Measurements from ENCODE around the gene BMP2. TPM values are rescaled to one million over a fixed set of nuclear protein-coding genes. Genes with fewer than 3 reads are reported as not detected.

BMP2 gene
- 6.1 and 9.0 TPM in 2 replicates for total RNA-seq

- H3K36me3 ChIP-seq (ENCODE audit: control insufficient read depth, insufficient read depth, low read length): no peaks in the 10 kb centered on the region
- DNase-seq (ENCODE audit: low read depth) (no peak), FAIRE-seq (no peak)
- H3K4me3 ChIP-seq (ENCODE audit: low read depth, low read length): peak within 1 kb of the TSS; percentile 93
- H3K27me3 ChIP-seq (ENCODE audit: control insufficient read depth, insufficient read depth, low read length): no peaks in the 10 kb centered on the region
- no peak for TF ChIP-seq CTCF (IDR thresholded peaks at IDR 0.05; ENCODE audit: insufficient read depth, low read length, severe bottlenecking)
Measured at GRCh38 chr20:6767536-6768227, at the start of gene BMP2. BMP2 (plus strand) TSS chr20:6767686; CDS start chr20:6770127, 2,441 bp downstream.

- DNase-seq (ENCODE audit: low read depth) (peak; percentile 88), FAIRE-seq (peak; percentile 76)
- Histone ChIP-seq H3K27me3 (ENCODE audit: control insufficient read depth, insufficient read depth, low read length) (no peaks in the 10 kb centered on the region), H3K36me3 (ENCODE audit: control insufficient read depth, insufficient read depth, low read length) (no peaks in the 10 kb centered on the region), H3K4me3 (ENCODE audit: low read depth, low read length) (no peak overlapping the region)
- no peak for TF ChIP-seq CTCF (IDR thresholded peaks at IDR 0.05; ENCODE audit: insufficient read depth, low read length, severe bottlenecking)
Measured at GRCh38 chr20:6718662-6719368, 48.7 kb upstream of the BMP2 start.

- no peak for TF ChIP-seq CTCF (IDR thresholded peaks at IDR 0.05; ENCODE audit: insufficient read depth, low read length, severe bottlenecking)
- DNase-seq (ENCODE audit: low read depth) (no peak), FAIRE-seq (no peak)
- Histone ChIP-seq H3K4me3 (ENCODE audit: low read depth, low read length) (no peak overlapping the region), H3K27me3 (ENCODE audit: control insufficient read depth, insufficient read depth, low read length) (no peaks in the 10 kb centered on the region), H3K36me3 (ENCODE audit: control insufficient read depth, insufficient read depth, low read length) (no peaks in the 10 kb centered on the region)
Measured at GRCh38 chr20:6719369-6719721, 48.1 kb upstream of the BMP2 start.

GRCh38 chr20:6726761-6727160, 40.7 kb upstream of the BMP2 start:
- DNase-seq (ENCODE audit: low read depth): no peak
- no peak for FAIRE-seq
- TF ChIP-seq CTCF (IDR thresholded peaks at IDR 0.05; ENCODE audit: insufficient read depth, low read length, severe bottlenecking): no peak
- no peaks in the 10 kb centered on the region for H3K27me3 ChIP-seq (ENCODE audit: control insufficient read depth, insufficient read depth, low read length)
- no peak overlapping the region for H3K4me3 ChIP-seq (ENCODE audit: low read depth, low read length)
- no peaks in the 10 kb centered on the region for H3K36me3 ChIP-seq (ENCODE audit: control insufficient read depth, insufficient read depth, low read length)

- DNase-seq (ENCODE audit: low read depth): no peak
- no peaks in the 10 kb centered on the region for H3K27me3 ChIP-seq (ENCODE audit: control insufficient read depth, insufficient read depth, low read length)
- no peaks in the 10 kb centered on the region for H3K36me3 ChIP-seq (ENCODE audit: control insufficient read depth, insufficient read depth, low read length)
- no peak for FAIRE-seq
- H3K4me3 ChIP-seq (ENCODE audit: low read depth, low read length): no peak overlapping the region
- TF ChIP-seq CTCF (IDR thresholded peaks at IDR 0.05; ENCODE audit: insufficient read depth, low read length, severe bottlenecking): no peak
Measured at GRCh38 chr20:6730672-6731328, 36.7 kb upstream of the BMP2 start.

Measured in bronchial epithelial cell (primary cell).